VCaP (cell line): Measurements from ENCODE around the gene PAK1.
"Not testable (repeated sequence)": the region's sequence is repeated elsewhere in the genome, so short reads cannot be mapped to it uniquely, and the experiment has no call there.

Experiments used
- H3K27ac ChIP-seq: fragments of 450-650 bp; 2 replicates; pipeline ENCODE4 v1.5.1; 2017
- CTCF ChIP-seq: fragments of 450-650 bp; conservative IDR thresholded peaks from 2 replicates; pipeline ENCODE4 v1.5.1; 2017; ENCODE audit warnings: mild to moderate bottlenecking, moderate library complexity

The PAK1 gene

DNA sequence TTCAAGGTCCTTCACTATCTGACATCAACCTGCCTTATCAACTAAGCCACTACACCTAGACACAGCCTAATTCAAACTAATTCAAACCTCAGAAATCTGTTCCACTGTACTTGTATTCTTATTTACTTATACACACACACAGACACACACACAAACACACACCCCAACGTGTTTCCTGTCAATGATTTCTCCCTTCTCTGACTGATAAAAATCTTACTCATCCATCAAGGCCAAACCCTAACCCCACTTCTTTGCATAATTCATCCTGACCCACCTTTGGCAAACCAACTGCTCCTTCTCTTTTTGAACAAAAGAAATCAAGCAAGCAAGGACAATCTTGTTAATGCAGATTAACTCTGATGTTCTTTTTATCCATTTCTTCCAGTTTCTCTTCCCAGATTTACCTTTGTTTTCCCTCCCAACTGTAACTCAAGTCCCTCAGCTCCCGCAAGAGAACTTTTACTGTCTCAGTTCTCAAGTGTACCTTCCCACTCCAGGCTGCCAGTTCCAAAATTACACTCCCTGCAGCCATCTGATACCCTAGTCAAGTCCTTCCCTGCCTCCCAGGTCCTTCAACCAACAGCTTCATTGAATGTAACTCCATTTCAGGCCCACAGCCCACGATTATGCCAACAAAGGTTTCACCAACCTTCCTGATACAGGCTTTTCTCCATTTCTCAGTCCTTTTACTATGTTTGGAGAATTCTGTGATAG, 78.3 kb downstream of the PAK1 start:
- no peak for TF ChIP-seq CTCF
- no peak overlapping the region for H3K27ac ChIP-seq

GRCh38 chr11:77392842-77393241, 81.1 kb downstream of the PAK1 start:
- peak overlapping the region; percentile 17; the same call in 1 of the 2 replicates for H3K27ac ChIP-seq
- TF ChIP-seq CTCF = no peak

GRCh38 chr11:77387701-77388100, 86.2 kb downstream of the PAK1 start:
- no peak for TF ChIP-seq CTCF
- no peak overlapping the region for H3K27ac ChIP-seq

- TF ChIP-seq CTCF = no peak
- H3K27ac ChIP-seq = no peak overlapping the region
These were observed 87.7 kb downstream of the PAK1 start for GRCh38 chr11:77386178-77386577.

DNA sequence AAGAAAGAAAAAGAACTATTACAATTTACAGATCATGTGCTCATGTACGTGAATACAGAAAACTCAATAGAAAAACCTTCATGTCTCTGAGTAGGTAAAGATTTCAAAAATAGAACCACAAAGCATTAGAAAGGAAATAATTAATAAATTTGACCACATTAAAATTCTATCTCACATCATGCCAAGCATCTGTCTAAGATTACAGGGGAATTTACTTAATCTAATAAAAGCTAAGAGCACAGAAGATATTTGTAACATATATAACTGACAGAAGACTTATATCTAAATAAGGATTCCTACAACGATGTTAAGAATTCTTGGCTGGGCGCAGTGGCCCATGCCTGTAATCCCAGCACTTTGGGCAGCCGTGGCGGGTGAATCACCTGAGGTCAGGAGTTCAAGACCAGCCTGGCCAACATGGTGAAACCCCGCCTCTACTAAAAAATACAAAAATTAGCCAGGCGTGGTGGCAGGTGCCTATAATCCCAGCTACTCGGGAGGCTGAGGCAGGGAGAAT, 88.6 kb downstream of the PAK1 start:
- H3K27ac ChIP-seq = not testable (repeated sequence)

DNA sequence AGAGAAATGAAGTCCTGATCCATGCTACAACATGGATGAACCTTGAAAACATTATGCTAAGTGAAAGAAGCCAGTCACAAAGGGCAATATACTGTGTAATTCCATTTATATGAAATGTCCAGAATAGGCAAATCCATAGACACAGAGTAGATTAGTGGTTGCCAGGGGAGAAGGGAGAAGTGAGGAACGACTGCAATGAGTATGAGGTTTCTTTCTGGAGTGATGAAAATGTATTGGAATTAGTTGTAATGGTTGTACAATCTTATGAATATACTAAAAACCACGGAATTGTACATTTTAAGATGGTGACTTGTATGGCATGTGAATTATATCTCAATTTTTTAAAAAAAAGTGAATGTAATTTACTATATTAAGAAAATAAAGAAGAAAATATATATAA, 89.3 kb downstream of the PAK1 start:
- H3K27ac ChIP-seq = no peak overlapping the region
- no peak for TF ChIP-seq CTCF

DNA sequence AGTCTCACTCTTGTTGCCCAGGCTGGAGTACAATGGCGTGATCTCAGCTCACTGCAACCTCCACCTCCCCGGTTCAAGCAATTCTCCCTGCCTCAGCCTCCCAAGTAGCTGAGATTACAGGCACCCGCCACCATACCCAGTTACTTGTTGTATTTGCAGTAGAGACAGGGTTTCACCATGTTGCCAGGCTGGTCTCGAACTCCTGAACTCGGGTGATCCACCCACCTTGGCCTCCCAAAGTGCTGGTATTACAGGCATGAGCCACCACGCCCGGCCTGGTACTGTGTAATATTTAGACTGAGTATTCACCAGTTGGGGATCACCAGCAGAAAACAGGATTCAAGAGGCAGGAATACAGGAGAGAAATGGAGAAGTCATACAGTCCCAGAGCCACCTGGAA, 90.5 kb downstream of the PAK1 start:
- H3K27ac ChIP-seq = not testable (repeated sequence)

GRCh38 chr11:77381729-77382665, 91.9 kb downstream of the PAK1 start:
- peak overlapping the region; percentile 39; the same call in 1 of the 2 replicates for H3K27ac ChIP-seq
- no peak for TF ChIP-seq CTCF
